Panc1 (cell line): ENCODE measurements around the gene RC3H1. TPM values are rescaled to one million over a fixed set of nuclear protein-coding genes. Genes with fewer than 3 reads are reported as not detected.

Experiments
- ATAC-seq: fragments of 200-7000 bp; cut with Tn5 transposase; 2 replicates; pipeline ENCODE4 v1.9.1; 2020; ENCODE audit warnings: mild to moderate bottlenecking, moderate library complexity
- BruUV-seq: library from RNA; stranded (reverse); fragments of 400-500 nt; replicated peaks from 2 replicates; lab custom pipeline; 2021; lab: Mats Ljungman, UMichigan
- CTCF ChIA-PET: fragments of 300-600 bp; sonication (Branson Sonifier 250); formaldehyde crosslinking; loops from one replicate; lab custom pipeline; 2022; ENCODE audit warnings: antibody characterized with exemption; lab: Charles Lee
- POLR2A ChIA-PET: fragments of 300-600 bp; sonication (Branson Sonifier 250); formaldehyde crosslinking; loops from one replicate; lab custom pipeline; 2022; ENCODE audit warnings: antibody characterized with exemption; lab: Charles Lee
- DNase-seq: peaks from one replicate; pipeline ENCODE4 v3.0.0-alpha.2; 2010; ENCODE audit warnings: low read depth, low spot score
- H3K27ac ChIP-seq: 2 replicates; pipeline ENCODE4 v1.5.1; 2011; ENCODE audit warnings: mild to moderate bottlenecking, low read length, inconsistent platforms
- H3K27me3 ChIP-seq: fragments of 200-500 bp; sonication (Bioruptor generic); 2 replicates; pipeline ENCODE4 v1.6.0; 2014; ENCODE audit warnings: low read length, inconsistent platforms; ENCODE audit not compliant: control insufficient read depth, insufficient read depth
- H3K36me3 ChIP-seq: fragments of 200-500 bp; sonication (Bioruptor generic); 2 replicates; pipeline ENCODE4 v1.5.1; 2014; ENCODE audit warnings: inconsistent platforms, mild to moderate bottlenecking, low read length, moderate library complexity; ENCODE audit not compliant: control insufficient read depth, insufficient read depth
- H3K4me1 ChIP-seq: 2 replicates; pipeline ENCODE4 v1.5.1; 2011; ENCODE audit warnings: inconsistent platforms, mild to moderate bottlenecking, low read length, moderate library complexity; ENCODE audit not compliant: control insufficient read depth, insufficient read depth
- H3K4me3 ChIP-seq, 2 experiments: 2 replicates each; pipeline ENCODE4 v1.5.1; 2011 to 2012; ENCODE audit warnings: low read depth in 2 of 2, low read length in 2 of 2, mild to moderate bottlenecking in 2 of 2, inconsistent platforms in 1 of 2, moderate library complexity in 1 of 2
- H3K9me3 ChIP-seq: fragments of 200-500 bp; sonication (Bioruptor generic); 2 replicates; pipeline ENCODE4 v1.5.1; 2014; ENCODE audit warnings: low read depth, mild to moderate bottlenecking, inconsistent platforms, low read length, moderate library complexity; ENCODE audit not compliant: control insufficient read depth, insufficient read depth
- CTCF ChIP-seq: fragments of 450-650 bp; IDR thresholded peaks from 2 replicates; pipeline ENCODE4 v1.5.1; 2017; ENCODE audit warnings: mild to moderate bottlenecking
- POLR2AphosphoS5 ChIP-seq: IDR thresholded peaks from 2 replicates; pipeline ENCODE4 v1.6.1; 2012; ENCODE audit warnings: mild to moderate bottlenecking, low read depth, low read length, moderate library complexity
- REST ChIP-seq, 2 experiments: IDR thresholded peaks; 2 replicates each; pipeline ENCODE4 v1.6.1; 2011 to 2012; ENCODE audit warnings: low read depth in 2 of 2, control low read depth in 1 of 2, low read length in 1 of 2, mild to moderate bottlenecking in 1 of 2, moderate library complexity in 1 of 2; ENCODE audit not compliant: insufficient read depth in 1 of 2
- SIN3A ChIP-seq: IDR thresholded peaks from 2 replicates; pipeline ENCODE4 v1.6.1; 2012; ENCODE audit warnings: low read depth, mild to moderate bottlenecking, low read length, moderate library complexity, borderline replicate concordance; ENCODE audit not compliant: insufficient read depth
- TCF7L2 ChIP-seq: IDR thresholded peaks from 2 replicates; pipeline ENCODE4 v1.6.1; 2011; ENCODE audit warnings: mild to moderate bottlenecking, low read depth, low read length, inconsistent platforms
- in situ Hi-C: cut with HindIII; loops from 2 replicates; pipeline ENCODE4 v1.10.0; 2016; ENCODE audit warnings: low sequenced_read_pairs, low pct_unique_long_range_greater_than_20kb
- intact Hi-C: fragments of 100-400 bp; cut with micrococcal nuclease; formaldehyde crosslinking; loops from one replicate; pipeline ENCODE4 v1.10.0; 2022; ENCODE audit not compliant: unreplicated experiment
- total RNA-seq: library from RNA; stranded (reverse); gene quantifications from one replicate; pipeline ENCODE4 v1.2.1, GENCODE V29; 2021; ENCODE audit not compliant: unreplicated experiment

Gene RC3H1
- total RNA-seq, 1 experiment from 2014 or later = 21.4 TPM

GRCh38 chr1:174005032-174005431, 17.1 kb downstream of the RC3H1 start:
- intact Hi-C loops (no loop called here), in situ Hi-C loops (no loop called here)
- no peaks in the 10 kb centered on the region for H3K36me3 ChIP-seq
- no peak overlapping the region for H3K4me3 ChIP-seq
- ATAC-seq (no peak), DNase-seq (no peak)
- ChIA-PET CTCF (no interaction called here), POLR2A (no interaction called here)
- no peaks in the 10 kb centered on the region for H3K27me3 ChIP-seq
- no TSS peak for BruUV-seq
- no peaks in the 10 kb centered on the region; the same call in 1 of the 2 replicates for H3K4me1 ChIP-seq
- no peak for TF ChIP-seq CTCF
- no peak for TF ChIP-seq REST (IDR thresholded peaks at IDR 0.05; ENCODE audit: insufficient read depth in 1 of 2, low read depth in 2 of 2, low read length in 1 of 2)
- no peak for TF ChIP-seq SIN3A
- TF ChIP-seq TCF7L2 = no peak
- no peak for TF ChIP-seq POLR2AphosphoS5
- H3K9me3 ChIP-seq = no peaks in the 10 kb centered on the region
- no peak overlapping the region for H3K27ac ChIP-seq

- ChIA-PET POLR2A (no interaction called here), CTCF (interaction anchor here (0.6 to 0.8 kb wide), 2 partner anchors 136 to 259 kb away, joined by 4 to 9 read pairs; partner anchors contain the start of gene GAS5)
- intact Hi-C loops = no loop called here
- TF ChIP-seq POLR2AphosphoS5 = no peak
- TF ChIP-seq CTCF = no peak
- TF ChIP-seq SIN3A = no peak
- no peak for TF ChIP-seq TCF7L2
- no peak for TF ChIP-seq REST (IDR thresholded peaks at IDR 0.05; ENCODE audit: insufficient read depth in 1 of 2, low read depth in 2 of 2, low read length in 1 of 2)
- no peaks in the 10 kb centered on the region for H3K27me3 ChIP-seq
- BruUV-seq = no TSS peak
- no peak overlapping the region for H3K4me3 ChIP-seq
- H3K36me3 ChIP-seq = no peaks in the 10 kb centered on the region
- DNase-seq (no peak), ATAC-seq (no peak)
- H3K27ac ChIP-seq = no peak overlapping the region
- in situ Hi-C loops = no loop called here
- H3K9me3 ChIP-seq = no peaks in the 10 kb centered on the region
- no peaks in the 10 kb centered on the region; the same call in 1 of the 2 replicates for H3K4me1 ChIP-seq
Measured at GRCh38 chr1:174003867-174004266, 18.3 kb downstream of the RC3H1 start.
